ENCODE measurements around the gene CPNE5.
A peak's percentile ranks its signal among the peaks of the same experiment; 100 is the strongest.

CPNE5 gene

GRCh38 chr6:36699348-36699747 lies 139.9 kb downstream of the CPNE5 start:
- no peak overlapping the region for H3K27ac Mint-ChIP-seq
- peaks cover 26% of the 10 kb centered on the region for H3K4me1 Mint-ChIP-seq (ENCODE audit: low read depth)
- peaks cover 10% of the 10 kb centered on the region for H3K27me3 Mint-ChIP-seq (ENCODE audit: low read depth)
- no peaks in the 10 kb centered on the region for H3K36me3 Mint-ChIP-seq (ENCODE audit: low read depth)
- H3K9me3 Mint-ChIP-seq = no peaks in the 10 kb centered on the region
- H3K4me3 Mint-ChIP-seq = no peak overlapping the region

GRCh38 chr6:36698871-36699271 lies 140.4 kb downstream of the CPNE5 start:
- peaks cover 27% of the 10 kb centered on the region for H3K4me1 Mint-ChIP-seq (ENCODE audit: low read depth)

GRCh38 chr6:36698196-36698595 lies 141.0 kb downstream of the CPNE5 start:
- Mint-ChIP-seq H3K27me3 (ENCODE audit: low read depth) (peaks cover 2% of the 10 kb centered on the region), H3K36me3 (ENCODE audit: low read depth) (no peaks in the 10 kb centered on the region), H3K27ac (no peak overlapping the region), H3K4me3 (no peak overlapping the region), H3K4me1 (ENCODE audit: low read depth) (peaks cover 31% of the 10 kb centered on the region), H3K9me3 (no peaks in the 10 kb centered on the region)

More at GRCh38 chr6:36698871-36699271, 140.4 kb downstream of the CPNE5 start:
- Mint-ChIP-seq H3K27me3 (ENCODE audit: low read depth) (peaks cover 8% of the 10 kb centered on the region), H3K4me3 (no peak overlapping the region), H3K36me3 (ENCODE audit: low read depth) (no peaks in the 10 kb centered on the region), H3K27ac (no peak overlapping the region), H3K9me3 (no peaks in the 10 kb centered on the region)

GRCh38 chr6:36697481-36697903 lies 141.8 kb downstream of the CPNE5 start, which contains the start of gene RAB44:
RAB44 (plus strand) TSS chr6:36697826; CDS start chr6:36704236, 6,410 bp downstream.
- H3K36me3 Mint-ChIP-seq (ENCODE audit: low read depth) = no peaks in the 10 kb centered on the region
- no peaks in the 10 kb centered on the region for H3K27me3 Mint-ChIP-seq (ENCODE audit: low read depth)
- H3K27ac Mint-ChIP-seq = peak within 1 kb of the TSS; percentile 60
- H3K4me3 Mint-ChIP-seq = no peak within 1 kb of the TSS
- H3K9me3 Mint-ChIP-seq = no peaks in the 10 kb centered on the region
- H3K4me1 Mint-ChIP-seq (ENCODE audit: low read depth) = peaks cover 36% of the 10 kb centered on the region

- Mint-ChIP-seq H3K27me3 (ENCODE audit: low read depth) (no peaks in the 10 kb centered on the region), H3K36me3 (ENCODE audit: low read depth) (peaks cover 3% of the 10 kb centered on the region), H3K27ac (peak overlapping the region; percentile 41), H3K4me1 (ENCODE audit: low read depth) (peaks cover 49% of the 10 kb centered on the region), H3K4me3 (no peak overlapping the region), H3K9me3 (no peaks in the 10 kb centered on the region)
Measured at GRCh38 chr6:36695414-36695813, 143.8 kb downstream of the CPNE5 start.

- peaks cover 55% of the 10 kb centered on the region for H3K4me1 Mint-ChIP-seq (ENCODE audit: low read depth)
- peaks cover 6% of the 10 kb centered on the region for H3K36me3 Mint-ChIP-seq (ENCODE audit: low read depth)
- H3K9me3 Mint-ChIP-seq = no peaks in the 10 kb centered on the region
- H3K27ac Mint-ChIP-seq = peak overlapping the region; percentile 45
- no peaks in the 10 kb centered on the region for H3K27me3 Mint-ChIP-seq (ENCODE audit: low read depth)
- H3K4me3 Mint-ChIP-seq = no peak overlapping the region
Measured at GRCh38 chr6:36694616-36695015, 144.6 kb downstream of the CPNE5 start.

GRCh38 chr6:36692861-36693702 lies 146.2 kb downstream of the CPNE5 start:
- peak overlapping the region; percentile 8 for H3K4me3 Mint-ChIP-seq
- H3K27ac Mint-ChIP-seq = peak overlapping the region; percentile 80
- no peaks in the 10 kb centered on the region for H3K27me3 Mint-ChIP-seq (ENCODE audit: low read depth)
- no peaks in the 10 kb centered on the region for H3K9me3 Mint-ChIP-seq
- peaks cover 6% of the 10 kb centered on the region for H3K36me3 Mint-ChIP-seq (ENCODE audit: low read depth)
- H3K4me1 Mint-ChIP-seq (ENCODE audit: low read depth) = peaks cover 55% of the 10 kb centered on the region

GRCh38 chr6:36692220-36692619 lies 147.0 kb downstream of the CPNE5 start:
- peaks cover 55% of the 10 kb centered on the region for H3K4me1 Mint-ChIP-seq (ENCODE audit: low read depth)
- H3K27me3 Mint-ChIP-seq (ENCODE audit: low read depth) = no peaks in the 10 kb centered on the region
- H3K9me3 Mint-ChIP-seq = no peaks in the 10 kb centered on the region
- H3K36me3 Mint-ChIP-seq (ENCODE audit: low read depth) = peaks cover 6% of the 10 kb centered on the region
- peak overlapping the region; percentile 80 for H3K27ac Mint-ChIP-seq
- H3K4me3 Mint-ChIP-seq = peak overlapping the region; percentile 11

GRCh38 chr6:36691612-36692011 lies 147.6 kb downstream of the CPNE5 start:
- Mint-ChIP-seq H3K4me3 (peak overlapping the region; percentile 21), H3K9me3 (no peaks in the 10 kb centered on the region), H3K27ac (peak overlapping the region; percentile 80), H3K36me3 (ENCODE audit: low read depth) (peaks cover 11% of the 10 kb centered on the region), H3K27me3 (ENCODE audit: low read depth) (no peaks in the 10 kb centered on the region), H3K4me1 (ENCODE audit: low read depth) (peaks cover 50% of the 10 kb centered on the region)

- Mint-ChIP-seq H3K27ac (peak overlapping the region; percentile 27), H3K27me3 (ENCODE audit: low read depth) (no peaks in the 10 kb centered on the region), H3K4me1 (ENCODE audit: low read depth) (peaks cover 46% of the 10 kb centered on the region), H3K9me3 (no peaks in the 10 kb centered on the region), H3K4me3 (no peak overlapping the region), H3K36me3 (ENCODE audit: low read depth) (peaks cover 17% of the 10 kb centered on the region)
Measured at GRCh38 chr6:36691011-36691410, 148.2 kb downstream of the CPNE5 start.
